Neural cell (in vitro differentiated cells): ENCODE measurements around the gene ZCCHC10. TPM values are rescaled to one million over a fixed set of nuclear protein-coding genes. Genes with fewer than 3 reads are reported as not detected.

ENCODE experiments used
- H2AFZ ChIP-seq: fragments of 200-600, 300-800 bp; sonication (generic), shearing (Covaris generic); 2 replicates; pipeline ENCODE4 v1.6.0; 2014; ENCODE audit warnings: low read depth, mild to moderate bottlenecking, antibody characterized with exemption, low read length, moderate library complexity
- H3F3A ChIP-seq: fragments of 200-600 bp; shearing (Covaris generic); 2 replicates; pipeline ENCODE4 v1.6.1; 2016; ENCODE audit warnings: mild to moderate bottlenecking, moderate library complexity, mixed read lengths, antibody characterized with exemption, low read length; ENCODE audit not compliant: insufficient read depth, poor library complexity, severe bottlenecking
- H3K27ac ChIP-seq: fragments of 200-600, 300-800 bp; sonication (generic), shearing (Covaris generic); 2 replicates; pipeline ENCODE4 v1.5.1; 2014; ENCODE audit warnings: mild to moderate bottlenecking, low read length, moderate library complexity
- H3K27me3 ChIP-seq: fragments of 300-800, 200-600 bp; sonication (generic), shearing (Covaris generic); 2 replicates; pipeline ENCODE4 v1.6.0; 2014; ENCODE audit warnings: mild to moderate bottlenecking, low read depth, low read length, moderate library complexity; ENCODE audit not compliant: insufficient read depth
- H3K36me3 ChIP-seq: fragments of 300-800, 200-600 bp; sonication (generic), shearing (Covaris generic); 2 replicates; pipeline ENCODE4 v1.5.1; 2014; ENCODE audit warnings: mild to moderate bottlenecking, antibody characterized with exemption, low read length, moderate library complexity; ENCODE audit not compliant: insufficient read depth
- H3K4me2 ChIP-seq: fragments of 300-800, 200-600 bp; sonication (generic), shearing (Covaris generic); 2 replicates; pipeline ENCODE4 v1.6.0; 2014; ENCODE audit warnings: mild to moderate bottlenecking, low read length
- H3K4me3 ChIP-seq: fragments of 300-800, 200-600 bp; sonication (generic), shearing (Covaris generic); 2 replicates; pipeline ENCODE4 v1.5.1; 2014; ENCODE audit warnings: mild to moderate bottlenecking, low read length, moderate library complexity
- H3K79me2 ChIP-seq: fragments of 200-600 bp; shearing (Covaris generic); replicated peaks from 2 replicates; pipeline ENCODE4 v1.6.0; 2014; ENCODE audit warnings: mild to moderate bottlenecking, low read length, moderate library complexity; ENCODE audit not compliant: insufficient read depth
- H3K9ac ChIP-seq: fragments of 300-800, 200-600 bp; sonication (generic), shearing (Covaris generic); 2 replicates; pipeline ENCODE4 v1.6.1; 2016; ENCODE audit warnings: mild to moderate bottlenecking, low read length, mixed read lengths
- H3K9me2 ChIP-seq: fragments of 200-600 bp; shearing (Covaris generic); 2 replicates; pipeline ENCODE4 v1.6.1; 2016; ENCODE audit warnings: mild to moderate bottlenecking, low read length, mixed read lengths; ENCODE audit not compliant: insufficient read depth
- H3K9me3 ChIP-seq: fragments of 200-600, 300-800 bp; sonication (generic), shearing (Covaris generic); 2 replicates; pipeline ENCODE4 v1.6.1; 2016; ENCODE audit warnings: mild to moderate bottlenecking, mixed run types, low read length, moderate library complexity, mixed read lengths
- H4K20me1 ChIP-seq: fragments of 200-600 bp; shearing (Covaris generic); 2 replicates; pipeline ENCODE4 v1.6.1; 2016; ENCODE audit warnings: mild to moderate bottlenecking, mixed run types; ENCODE audit not compliant: insufficient read depth
- CTCF ChIP-seq: fragments of 450-650 bp; IDR thresholded peaks from 2 replicates; pipeline ENCODE4 v1.5.1; 2014; ENCODE audit warnings: antibody characterized with exemption, mild to moderate bottlenecking, moderate library complexity; ENCODE audit not compliant: poor library complexity, severe bottlenecking
- EP300 ChIP-seq: fragments of 450-650 bp; conservative IDR thresholded peaks from 2 replicates; pipeline ENCODE4 v1.6.1; 2014; ENCODE audit warnings: antibody characterized with exemption, mild to moderate bottlenecking, moderate library complexity; ENCODE audit not compliant: poor library complexity, severe bottlenecking
- EZH2 ChIP-seq: fragments of 200-600, 300-800 bp; shearing (Covaris generic), sonication (generic); IDR thresholded peaks from 2 replicates; pipeline ENCODE4 v1.6.1; 2014; ENCODE audit warnings: antibody characterized with exemption, low read length, borderline replicate concordance, mild to moderate bottlenecking; ENCODE audit not compliant: insufficient read depth, poor library complexity, severe bottlenecking
- MXI1 ChIP-seq: fragments of 450-650 bp; conservative IDR thresholded peaks from 2 replicates; pipeline ENCODE4 v1.6.1; 2014; ENCODE audit warnings: antibody characterized with exemption, mild to moderate bottlenecking; ENCODE audit not compliant: poor library complexity, severe bottlenecking
- POLR2AphosphoS5 ChIP-seq: IDR thresholded peaks from 2 replicates; pipeline ENCODE4 v1.6.1; 2012
- RAD21 ChIP-seq: fragments of 450-650 bp; conservative IDR thresholded peaks from 2 replicates; pipeline ENCODE4 v1.6.1; 2014; ENCODE audit warnings: antibody characterized with exemption, mild to moderate bottlenecking, moderate library complexity
- REST ChIP-seq: IDR thresholded peaks from 2 replicates; pipeline ENCODE4 v1.6.1; 2012; ENCODE audit warnings: borderline replicate concordance
- SMC3 ChIP-seq: fragments of 450-650 bp; conservative IDR thresholded peaks from 2 replicates; pipeline ENCODE4 v1.6.1; 2014; ENCODE audit warnings: antibody characterized with exemption, mild to moderate bottlenecking, moderate library complexity; ENCODE audit not compliant: poor library complexity
- TAF1 ChIP-seq: IDR thresholded peaks from 2 replicates; pipeline ENCODE4 v1.6.1; 2012; ENCODE audit warnings: low read depth
- polyA plus RNA-seq: library from polyadenylated mRNA; depleted of rRNA; stranded (reverse); fragments of >200 nt; gene quantifications from 2 replicates; pipeline ENCODE4 v1.2.3, GENCODE V29; 2014

The ZCCHC10 gene
- polyA plus RNA-seq, 1 donor from 2014 or later, result 68.0 TPM

GRCh38 chr5:133035224-133035623, 8.9 kb upstream of the ZCCHC10 start:
- Histone ChIP-seq H3K4me2 (no peak overlapping the region), H3K4me3 (no peak overlapping the region), H3K79me2 (no peaks in the 10 kb centered on the region), H3K27ac (no peak overlapping the region), H3K9ac (no peak overlapping the region), H3K9me3 (no peaks in the 10 kb centered on the region), H3F3A (no peaks in the 10 kb centered on the region), H2AFZ (no peak overlapping the region), H3K27me3 (no peaks in the 10 kb centered on the region), H3K36me3 (no peaks in the 10 kb centered on the region), H3K9me2 (no peaks in the 10 kb centered on the region), H4K20me1 (no peaks in the 10 kb centered on the region)
- TF ChIP-seq POLR2AphosphoS5, result no peak
- TF ChIP-seq REST, result no peak
- TF ChIP-seq RAD21, result no peak
- no peak for TF ChIP-seq MXI1
- TF ChIP-seq TAF1, result no peak

- TF ChIP-seq MXI1 (no peak), EP300 (no peak), POLR2AphosphoS5 (no peak), TAF1 (no peak), SMC3 (no peak), CTCF (no peak), REST (no peak), EZH2 (no peak)
- Histone ChIP-seq H3K4me3 (no peak overlapping the region), H3K9me3 (no peaks in the 10 kb centered on the region), H3F3A (no peaks in the 10 kb centered on the region), H3K27ac (no peak overlapping the region), H3K9ac (no peak overlapping the region), H3K79me2 (no peaks in the 10 kb centered on the region), H3K36me3 (no peaks in the 10 kb centered on the region), H4K20me1 (no peaks in the 10 kb centered on the region), H3K4me2 (no peak overlapping the region), H3K9me2 (no peaks in the 10 kb centered on the region), H3K27me3 (no peaks in the 10 kb centered on the region), H2AFZ (no peak overlapping the region)
These were observed 7.7 kb upstream of the ZCCHC10 start for GRCh38 chr5:133034064-133034463.
